Brain microvascular endothelial cell (primary cell): Measurements from ENCODE around the gene ARHGEF4.

Experiments used
- DNase-seq: peaks from one replicate; pipeline ENCODE4 v3.0.0-alpha.2; 2020
- H3K27ac ChIP-seq: fragments of 250-450 bp; sonication (Bioruptor Pico); 2 replicates; pipeline ENCODE4 v1.5.1; 2020; ENCODE audit warnings: mild to moderate bottlenecking, moderate library complexity
- H3K27me3 ChIP-seq: fragments of 250-450 bp; sonication (Bioruptor Pico); replicated peaks from 2 replicates; pipeline ENCODE4 v1.5.1; 2020; ENCODE audit warnings: mild to moderate bottlenecking
- H3K36me3 ChIP-seq: fragments of 250-450 bp; sonication (Bioruptor Pico); replicated peaks from 2 replicates; pipeline ENCODE4 v1.5.1; 2020; ENCODE audit warnings: mild to moderate bottlenecking
- H3K4me3 ChIP-seq: 2 replicates; pipeline ENCODE4 v1.5.1; 2011; ENCODE audit warnings: low read depth, mild to moderate bottlenecking, control low read depth, low read length, moderate library complexity
- in situ Hi-C: cut with HindIII; loops from 2 replicates; pipeline ENCODE4 v1.10.0; 2017; ENCODE audit warnings: low sequenced_read_pairs, low pct_ligation_motif_present
- TF ChIP-seq, protein P1 (sequence below): IDR thresholded peaks from 2 replicates; pipeline ENCODE4 v1.5.1; 2011; ENCODE audit warnings: low read depth, mild to moderate bottlenecking, moderate library complexity, low read length, control low read depth, inconsistent platforms; ENCODE audit errors: missing control alignments

Gene ARHGEF4

DNA sequence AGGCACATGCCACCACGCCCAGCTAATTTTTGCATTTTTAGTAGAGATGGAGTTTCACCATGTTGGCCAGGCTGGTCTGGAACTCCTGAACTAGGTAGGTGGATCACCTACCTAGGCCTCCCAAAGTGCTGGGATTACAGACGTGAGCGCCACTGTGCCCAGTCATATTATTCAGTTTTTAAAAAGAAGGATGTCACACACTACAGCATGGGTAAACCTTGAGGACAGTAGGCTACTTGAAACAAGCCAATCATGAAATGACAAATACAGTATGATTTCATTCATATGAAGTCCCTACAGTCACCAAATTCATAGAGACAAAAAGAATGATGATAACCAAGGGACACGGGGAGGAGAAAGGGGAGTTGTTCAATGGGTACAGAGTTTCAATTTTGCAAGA, 31.1 kb upstream of the ARHGEF4 start:
- no peaks in the 10 kb centered on the region for H3K36me3 ChIP-seq
- TF ChIP-seq, protein P1, sequence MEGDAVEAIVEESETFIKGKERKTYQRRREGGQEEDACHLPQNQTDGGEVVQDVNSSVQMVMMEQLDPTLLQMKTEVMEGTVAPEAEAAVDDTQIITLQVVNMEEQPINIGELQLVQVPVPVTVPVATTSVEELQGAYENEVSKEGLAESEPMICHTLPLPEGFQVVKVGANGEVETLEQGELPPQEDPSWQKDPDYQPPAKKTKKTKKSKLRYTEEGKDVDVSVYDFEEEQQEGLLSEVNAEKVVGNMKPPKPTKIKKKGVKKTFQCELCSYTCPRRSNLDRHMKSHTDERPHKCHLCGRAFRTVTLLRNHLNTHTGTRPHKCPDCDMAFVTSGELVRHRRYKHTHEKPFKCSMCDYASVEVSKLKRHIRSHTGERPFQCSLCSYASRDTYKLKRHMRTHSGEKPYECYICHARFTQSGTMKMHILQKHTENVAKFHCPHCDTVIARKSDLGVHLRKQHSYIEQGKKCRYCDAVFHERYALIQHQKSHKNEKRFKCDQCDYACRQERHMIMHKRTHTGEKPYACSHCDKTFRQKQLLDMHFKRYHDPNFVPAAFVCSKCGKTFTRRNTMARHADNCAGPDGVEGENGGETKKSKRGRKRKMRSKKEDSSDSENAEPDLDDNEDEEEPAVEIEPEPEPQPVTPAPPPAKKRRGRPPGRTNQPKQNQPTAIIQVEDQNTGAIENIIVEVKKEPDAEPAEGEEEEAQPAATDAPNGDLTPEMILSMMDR = no peak
- no peaks in the 10 kb centered on the region for H3K27me3 ChIP-seq
- no peak overlapping the region for H3K4me3 ChIP-seq
- in situ Hi-C loops = no loop called here
- no peak for DNase-seq
- no peak overlapping the region for H3K27ac ChIP-seq

DNA sequence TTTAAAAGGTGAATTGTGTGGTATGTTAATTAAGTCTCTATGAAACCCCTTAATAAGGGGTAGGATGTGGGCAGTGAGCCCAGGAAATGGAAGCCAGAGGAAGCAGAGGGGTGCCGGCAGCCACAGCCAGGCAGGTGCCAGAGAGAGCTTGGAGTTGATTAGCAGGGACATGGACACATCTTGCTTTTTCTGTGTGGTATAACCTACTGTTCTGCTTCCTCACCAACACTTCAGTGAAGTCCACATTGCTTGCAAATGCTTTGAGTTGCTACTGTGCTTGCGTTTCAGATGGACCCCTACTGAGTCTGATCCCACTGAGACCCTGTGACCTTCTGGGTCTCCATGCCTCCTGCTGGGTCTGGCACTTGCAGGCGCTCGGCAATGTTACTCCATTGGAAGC, 30.3 kb upstream of the ARHGEF4 start:
- Histone ChIP-seq H3K27ac (no peak overlapping the region), H3K27me3 (no peaks in the 10 kb centered on the region), H3K36me3 (no peaks in the 10 kb centered on the region), H3K4me3 (no peak overlapping the region)
- DNase-seq = no peak
- in situ Hi-C loops = no loop called here
- TF ChIP-seq, protein P1 = no peak

DNA sequence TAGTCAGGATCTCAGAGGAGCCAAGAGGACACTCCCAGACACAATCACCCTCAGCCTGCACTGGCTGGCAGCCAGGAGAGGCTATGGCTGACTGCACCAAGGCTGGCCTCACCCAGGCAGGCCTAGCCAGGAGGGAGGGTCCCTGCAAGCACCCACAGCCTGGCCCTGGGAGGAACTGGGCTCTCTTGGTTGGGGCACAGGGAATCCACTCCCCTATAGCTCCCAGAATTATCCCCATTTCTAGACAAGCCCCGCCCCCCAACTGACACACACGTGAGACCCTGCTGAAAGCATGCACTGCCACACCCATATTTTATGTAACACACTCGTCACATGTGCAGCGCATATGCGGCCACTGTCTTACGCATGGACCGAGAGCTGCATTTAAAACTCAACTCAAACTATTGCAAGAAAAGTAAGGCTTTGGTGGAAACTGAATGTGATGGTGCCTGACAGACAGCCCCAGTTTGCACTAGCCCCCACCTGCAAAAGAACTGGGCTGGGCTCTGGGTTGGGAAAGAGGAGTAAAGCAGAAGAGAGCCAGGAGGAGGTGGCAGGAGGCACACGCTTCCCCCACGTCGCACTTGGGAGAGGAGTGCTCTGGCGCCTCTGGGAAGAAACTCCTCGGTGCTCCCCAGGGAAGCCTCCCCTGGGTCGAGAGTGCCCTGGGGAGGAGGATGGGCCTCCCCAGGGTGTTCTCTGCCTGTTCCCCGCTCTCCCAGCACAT, 28.9 kb upstream of the ARHGEF4 start:
- TF ChIP-seq, protein P1 = no peak
- Histone ChIP-seq H3K4me3 (no peak overlapping the region), H3K27ac (no peak overlapping the region), H3K27me3 (no peaks in the 10 kb centered on the region), H3K36me3 (no peaks in the 10 kb centered on the region)
- in situ Hi-C loops = no loop called here
- no peak for DNase-seq

DNA sequence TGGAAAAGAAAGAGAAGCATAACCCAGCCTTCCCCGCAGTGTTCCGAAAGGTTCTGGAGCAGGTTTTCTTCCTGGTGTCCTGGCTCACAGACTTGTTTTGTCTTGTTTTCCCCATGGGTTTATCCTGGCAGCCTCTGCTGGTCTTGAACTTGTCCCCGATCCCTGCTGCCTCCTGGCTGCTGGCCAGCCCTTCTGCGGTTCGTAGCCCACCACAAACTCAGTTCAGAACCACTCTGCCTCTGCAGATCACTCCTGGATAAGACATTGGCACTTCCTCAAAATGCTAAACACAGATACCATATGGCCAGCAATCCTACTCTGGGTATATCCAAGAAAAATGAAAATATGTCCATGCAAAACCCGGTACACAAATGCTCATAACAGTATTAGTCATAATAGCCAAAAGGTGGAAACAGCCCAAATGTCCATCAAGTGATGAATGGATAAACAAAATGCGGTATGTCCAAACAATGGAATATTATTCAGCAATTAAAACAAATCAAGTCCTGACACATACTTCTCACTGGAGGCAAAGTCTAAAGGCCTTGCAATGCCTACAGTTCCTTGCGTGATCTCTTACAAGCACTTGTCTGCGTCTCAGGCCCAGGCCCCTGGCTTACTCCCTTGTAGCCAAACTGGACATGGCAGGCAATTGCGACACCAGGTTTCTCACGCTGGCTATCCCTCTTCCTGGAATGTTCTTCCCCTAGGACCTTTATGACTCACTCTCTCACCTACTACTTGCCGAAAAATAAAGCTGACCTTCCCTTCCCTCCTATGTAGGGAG, 28.0 kb upstream of the ARHGEF4 start:
- Histone ChIP-seq H3K27me3 (no peaks in the 10 kb centered on the region), H3K4me3 (no peak overlapping the region), H3K27ac (no peak overlapping the region), H3K36me3 (no peaks in the 10 kb centered on the region)
- in situ Hi-C loops = no loop called here
- TF ChIP-seq, protein P1 = no peak
- no peak for DNase-seq

DNA sequence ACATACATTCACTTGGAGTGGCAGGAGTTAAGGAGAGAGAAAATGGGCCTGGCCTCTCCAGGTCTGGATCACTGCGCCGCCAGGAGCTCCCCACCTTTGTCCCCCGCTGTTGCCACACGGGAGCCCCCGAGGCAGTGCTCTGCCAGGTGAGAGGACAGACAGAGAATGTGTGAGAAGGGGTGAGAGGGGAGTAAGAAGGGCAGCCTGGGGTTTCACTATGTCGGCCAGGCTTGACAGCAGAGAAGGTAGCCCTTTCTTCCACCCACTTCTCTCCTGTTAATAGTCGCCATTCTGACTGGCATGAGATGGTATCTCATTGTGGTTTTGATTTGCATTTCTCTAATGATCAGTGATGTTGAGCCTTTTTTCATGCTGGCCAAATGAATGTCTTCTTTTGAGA, 26.2 kb upstream of the ARHGEF4 start:
- TF ChIP-seq, protein P1 = no peak
- H3K4me3 ChIP-seq = no peak overlapping the region
- no peaks in the 10 kb centered on the region for H3K36me3 ChIP-seq
- H3K27ac ChIP-seq = no peak overlapping the region
- in situ Hi-C loops = no loop called here
- no peaks in the 10 kb centered on the region for H3K27me3 ChIP-seq
- no peak for DNase-seq
